NCI-H2107 (cell line): ENCODE results near the gene MST1.
A peak's percentile ranks its signal among the peaks of the same experiment; 100 is the strongest.

Source experiments
- DNase-seq: peaks from one replicate; lab custom pipeline; 2025; lab: John Stamatoyannopoulos, UW

Gene MST1

GRCh38 chr3:49656541-49657112 is 32.6 kb downstream of the MST1 start:
- no peak for DNase-seq

GRCh38 chr3:49655731-49656285 is 33.5 kb downstream of the MST1 start:
- no peak for DNase-seq

- peak; percentile 53 for DNase-seq
Observed at GRCh38 chr3:49654955-49655556, 34.2 kb downstream of the MST1 start.

GRCh38 chr3:49654176-49654825 is 35.0 kb downstream of the MST1 start:
- DNase-seq: no peak

GRCh38 chr3:49653621-49654020 is 35.7 kb downstream of the MST1 start:
- no peak for DNase-seq

DNA sequence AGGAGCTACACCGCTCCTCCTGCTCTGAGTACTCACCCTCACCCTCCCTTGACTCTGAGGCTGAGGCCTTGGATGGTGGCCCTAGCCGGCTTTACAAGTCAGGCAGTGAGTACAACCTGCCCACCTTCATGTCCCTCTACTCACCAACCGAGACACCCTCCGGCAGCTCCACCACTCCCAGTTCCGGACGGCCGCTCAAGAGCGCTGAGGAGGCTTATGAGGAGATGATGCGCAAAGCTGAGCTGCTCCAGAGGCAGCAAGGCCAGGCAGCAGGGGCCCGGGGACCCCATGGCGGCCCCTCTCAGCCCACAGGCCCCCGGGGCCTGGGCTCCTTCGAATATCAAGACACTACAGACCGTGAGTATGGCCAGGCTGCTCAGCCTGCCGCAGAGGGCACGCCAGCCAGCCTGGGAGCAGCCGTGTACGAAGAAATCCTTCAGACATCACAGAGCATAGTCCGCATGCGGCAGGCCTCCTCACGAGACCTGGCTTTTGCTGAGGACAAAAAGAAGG is 36.3 kb downstream of the MST1 start:
- no peak for DNase-seq

GRCh38 chr3:49652218-49652902 is 36.9 kb downstream of the MST1 start:
- DNase-seq: no peak

DNA sequence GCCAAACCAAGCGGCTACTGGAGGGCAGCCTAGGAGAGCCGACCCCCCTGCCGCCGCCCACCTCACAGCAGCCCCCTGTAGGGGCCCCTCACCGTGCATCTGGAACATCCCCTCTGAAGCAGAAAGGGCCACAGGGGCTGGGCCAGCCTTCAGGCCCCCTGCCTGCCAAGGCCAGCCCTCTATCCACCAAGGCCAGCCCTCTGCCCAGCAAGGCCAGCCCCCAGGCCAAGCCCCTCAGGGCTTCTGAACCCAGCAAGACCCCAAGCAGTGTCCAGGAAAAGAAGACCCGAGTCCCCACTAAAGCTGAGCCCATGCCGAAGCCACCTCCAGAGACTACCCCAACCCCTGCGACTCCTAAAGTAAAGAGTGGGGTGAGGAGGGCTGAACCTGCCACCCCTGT is 38.6 kb downstream of the MST1 start:
- no peak for DNase-seq

DNA sequence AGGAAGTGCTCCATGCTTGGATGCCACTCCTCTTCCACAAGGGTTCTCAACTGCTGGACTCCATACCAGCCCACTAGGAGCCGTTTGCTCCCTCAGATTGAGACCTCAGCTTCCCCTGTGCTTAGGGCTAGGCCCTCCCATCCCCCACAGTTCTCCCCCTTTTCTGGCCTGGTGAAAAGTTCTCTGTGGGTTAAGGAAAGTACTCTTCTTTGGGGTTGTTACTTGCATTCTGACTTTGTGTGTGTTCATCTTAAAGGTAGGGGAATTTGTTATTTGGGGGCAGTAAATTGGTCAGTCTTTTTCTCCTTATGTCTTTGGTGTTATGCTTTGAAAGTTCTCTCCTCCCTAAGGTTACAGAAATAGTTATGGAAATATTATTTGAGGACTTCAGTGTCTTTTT is 39.1 kb downstream of the MST1 start:
- no peak for DNase-seq

GRCh38 chr3:49649576-49649975 is 39.7 kb downstream of the MST1 start:
- no peak for DNase-seq

DNA sequence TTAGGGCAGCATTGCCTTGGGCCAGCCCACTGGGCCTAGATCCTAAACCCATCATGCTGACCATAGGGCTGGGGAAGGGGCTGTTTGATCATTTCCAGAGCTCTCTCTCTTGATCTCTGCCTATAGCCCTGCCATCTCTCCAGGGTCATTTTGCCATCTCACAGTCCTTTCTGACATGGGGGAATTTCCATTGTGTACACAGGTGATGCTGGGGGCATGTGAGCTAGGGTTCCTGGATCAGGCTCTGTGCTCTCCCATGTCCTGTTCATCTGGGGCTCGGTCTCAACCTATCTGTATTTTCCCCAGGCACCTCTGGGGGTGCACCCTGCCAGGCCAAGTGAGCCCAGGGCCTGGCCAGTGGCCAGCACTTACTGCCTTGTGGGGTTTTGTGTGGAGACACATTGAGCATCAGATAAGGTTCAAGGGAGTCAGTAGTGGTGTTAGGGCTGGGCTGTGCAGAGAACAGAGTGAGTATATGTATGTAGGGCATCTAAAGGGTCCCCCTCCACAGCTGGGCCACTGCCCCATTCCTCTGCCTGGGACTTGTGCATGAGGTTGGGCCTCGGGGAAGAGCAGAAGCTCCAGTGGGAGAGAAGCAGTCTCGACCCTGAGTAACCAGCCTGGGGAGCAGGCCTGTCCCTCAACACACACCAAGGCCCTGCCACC is 40.8 kb downstream of the MST1 start:
- no peak for DNase-seq

GRCh38 chr3:49647741-49648140 is 41.5 kb downstream of the MST1 start:
- no peak for DNase-seq

- DNase-seq: no peak
Observed at GRCh38 chr3:49646236-49646635, 43.0 kb downstream of the MST1 start.

DNA sequence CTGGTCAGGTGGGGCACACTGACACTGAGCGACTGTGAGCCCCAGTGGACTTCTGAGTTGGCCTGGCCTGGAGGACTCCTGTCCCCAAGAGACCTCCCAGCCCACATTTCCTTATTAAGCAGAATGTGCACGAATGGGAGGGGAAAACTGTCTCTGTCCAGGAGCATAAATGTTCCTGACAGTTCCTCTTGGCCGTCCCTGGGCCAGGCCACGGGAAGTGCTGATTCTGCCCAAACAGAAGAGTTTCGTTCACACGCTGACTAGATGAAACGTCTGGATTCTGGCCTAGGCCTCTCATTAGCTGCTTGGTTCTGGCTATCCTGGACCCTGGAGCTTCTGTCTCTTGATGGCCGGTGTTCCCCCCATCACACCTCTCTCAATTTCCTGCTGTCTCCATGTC is 44.6 kb downstream of the MST1 start:
- no peak for DNase-seq

GRCh38 chr3:49642708-49643145 is 46.5 kb downstream of the MST1 start:
- DNase-seq: no peak

DNA sequence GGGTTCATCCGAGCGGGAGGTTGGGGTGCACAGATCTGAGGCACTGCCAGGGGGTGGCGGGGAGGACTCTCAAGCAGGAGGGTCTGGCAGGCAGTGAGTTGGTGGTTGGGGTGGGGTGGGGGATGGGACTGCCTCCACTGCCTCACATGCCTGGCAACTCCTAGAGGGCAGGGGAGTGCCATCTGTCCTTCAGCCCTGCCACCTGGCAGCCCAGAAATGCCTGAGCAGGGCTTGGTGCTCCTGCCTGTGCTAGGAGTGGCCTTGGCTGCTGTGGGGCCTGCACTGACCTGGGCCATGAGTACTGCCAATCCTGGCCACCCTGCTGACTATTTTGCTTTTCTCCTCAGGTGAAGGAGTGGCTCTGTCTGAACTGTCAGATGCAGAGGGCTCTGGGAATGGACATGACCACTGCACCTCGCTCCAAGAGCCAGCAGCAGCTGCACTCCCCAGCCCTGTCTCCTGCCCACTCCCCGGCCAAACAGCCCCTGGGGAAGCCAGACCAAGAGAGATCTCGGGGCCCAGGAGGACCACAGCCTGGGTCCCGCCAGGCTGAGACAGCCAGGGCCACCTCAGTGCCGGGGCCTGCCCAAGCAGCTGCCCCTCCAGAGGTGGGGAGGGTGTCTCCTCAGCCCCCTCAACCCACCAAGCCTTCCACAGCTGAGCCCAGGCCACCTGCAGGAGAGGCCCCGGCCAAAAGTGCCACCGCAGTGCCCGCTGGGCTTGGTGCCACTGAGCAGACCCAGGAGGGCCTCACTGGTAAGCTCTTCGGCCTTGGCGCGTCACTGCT is 47.2 kb downstream of the MST1 start:
- DNase-seq: no peak

GRCh38 chr3:49641292-49641691 is 48.0 kb downstream of the MST1 start:
- no peak for DNase-seq

GRCh38 chr3:49639551-49639950 is 49.7 kb downstream of the MST1 start:
- no peak for DNase-seq

DNA sequence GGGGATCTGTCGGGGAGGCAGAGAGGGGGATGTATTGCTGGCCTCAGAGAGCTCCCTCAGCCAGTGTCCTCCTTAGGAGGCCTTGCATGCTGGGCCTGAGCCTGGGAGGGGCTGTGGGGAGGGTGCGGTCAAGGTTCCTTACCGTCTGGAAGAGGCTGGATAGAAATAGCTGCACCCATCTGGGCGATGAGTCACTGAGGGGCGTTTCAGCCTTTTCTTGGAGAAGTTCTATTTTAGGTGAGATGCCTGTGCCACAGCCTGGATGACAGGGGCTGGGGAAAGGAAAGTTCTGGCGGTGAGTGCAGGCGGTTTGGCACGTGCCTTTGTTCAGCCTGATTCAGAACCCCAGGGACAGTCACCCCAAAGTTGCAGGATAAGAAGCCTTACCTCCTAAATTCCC is 50.8 kb downstream of the MST1 start:
- DNase-seq: no peak

GRCh38 chr3:49636883-49637609 is 52.2 kb downstream of the MST1 start:
- DNase-seq: no peak

DNA sequence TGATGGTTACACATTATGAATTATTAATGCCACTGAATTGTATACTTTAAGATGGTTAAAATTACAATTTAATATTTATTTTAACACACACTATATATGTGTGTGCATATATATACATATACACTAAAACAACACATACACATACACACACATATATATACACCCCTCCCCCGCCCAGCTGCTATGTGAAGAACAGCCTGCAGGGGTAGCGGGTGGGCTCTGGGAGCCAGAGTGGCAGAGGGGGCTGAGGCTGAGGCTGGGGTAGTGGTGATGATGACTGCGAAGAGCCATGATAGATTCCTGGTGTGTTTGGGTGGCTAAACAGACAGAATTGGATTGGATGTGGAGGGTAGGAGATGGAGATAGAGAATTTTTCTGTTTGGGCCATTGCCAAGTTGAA is 54.5 kb downstream of the MST1 start:
- DNase-seq: no peak
